Measurements from ENCODE around the gene LRRC4C.

LRRC4C gene

DNA sequence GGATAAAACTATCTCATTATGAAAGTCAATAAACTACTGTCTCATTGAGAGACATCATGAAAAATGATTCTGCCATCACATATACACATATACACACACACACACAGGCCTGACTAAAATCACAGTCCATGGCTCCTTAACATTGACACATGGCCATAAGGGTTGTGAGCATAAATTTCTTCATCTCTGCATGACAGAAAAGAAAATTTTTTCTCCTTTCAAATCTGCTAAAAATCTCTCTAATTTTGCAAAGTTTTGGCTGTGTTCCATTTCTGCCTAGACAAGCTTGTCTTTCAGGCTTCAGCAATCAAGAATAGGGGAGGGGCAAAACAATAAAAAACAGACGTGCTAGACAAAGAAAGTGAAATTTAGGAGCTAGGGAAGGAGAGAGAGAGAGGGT is 324.5 kb downstream of the LRRC4C start:
- no peak overlapping the region for H3K4me3 ChIP-seq (ENCODE audit: low read depth, low read length)
- no peaks in the 10 kb centered on the region for H3K36me3 ChIP-seq (ENCODE audit: control insufficient read depth in 1 of 2, insufficient read depth in 2 of 2, low read length in 2 of 2)
- H3K4me1 ChIP-seq (ENCODE audit: control insufficient read depth in 1 of 2, insufficient read depth in 2 of 2, low read length in 2 of 2) = no peaks in the 10 kb centered on the region
- H2BK12ac ChIP-seq (ENCODE audit: low read length) = no peak overlapping the region
- H3K9me3 ChIP-seq (ENCODE audit: insufficient read depth, low read depth, low read length) = peaks cover 1% of the 10 kb centered on the region
- no peak overlapping the region for H2BK120ac ChIP-seq (ENCODE audit: insufficient read depth, low read length, poor library complexity)
- H4K8ac ChIP-seq (ENCODE audit: low read depth, low read length) = no peak overlapping the region
- H3K27me3 ChIP-seq (ENCODE audit: insufficient read depth, low read length) = no peaks in the 10 kb centered on the region
- no peak overlapping the region for H3K18ac ChIP-seq (ENCODE audit: low read length)
- no peak overlapping the region for H3K9ac ChIP-seq (ENCODE audit: low read length)
- no peak overlapping the region for H4K12ac ChIP-seq (ENCODE audit: low read depth, low read length)
- no peak overlapping the region for H2AK5ac ChIP-seq (ENCODE audit: low read length)
- no peak overlapping the region for H2BK5ac ChIP-seq (ENCODE audit: low read depth, low read length, poor library complexity)
- H3K79me1 ChIP-seq (ENCODE audit: low read length) = no peaks in the 10 kb centered on the region
- H4K91ac ChIP-seq (ENCODE audit: low read depth, low read length) = no peak overlapping the region
- no peak overlapping the region for H3K14ac ChIP-seq (ENCODE audit: low read length)
- H3K79me2 ChIP-seq (ENCODE audit: control insufficient read depth, insufficient read depth, low read length, poor library complexity) = no peaks in the 10 kb centered on the region
- no peak for DNase-seq
- H3K23ac ChIP-seq (ENCODE audit: low read length) = no peak overlapping the region
- no peak overlapping the region for H3K4ac ChIP-seq (ENCODE audit: low read depth, low read length)
- H2AFZ ChIP-seq (ENCODE audit: insufficient read depth, low read length, poor library complexity) = no peak overlapping the region
- WGBS (ENCODE audit: extremely low coverage, insufficient coverage, insufficient read length) = no CpG with 5 or more reads among the region's 1 CpG
- no peak overlapping the region for H3K4me2 ChIP-seq (ENCODE audit: low read length)
- H3K27ac ChIP-seq (ENCODE audit: low read depth, low read length) = no peak overlapping the region

DNA sequence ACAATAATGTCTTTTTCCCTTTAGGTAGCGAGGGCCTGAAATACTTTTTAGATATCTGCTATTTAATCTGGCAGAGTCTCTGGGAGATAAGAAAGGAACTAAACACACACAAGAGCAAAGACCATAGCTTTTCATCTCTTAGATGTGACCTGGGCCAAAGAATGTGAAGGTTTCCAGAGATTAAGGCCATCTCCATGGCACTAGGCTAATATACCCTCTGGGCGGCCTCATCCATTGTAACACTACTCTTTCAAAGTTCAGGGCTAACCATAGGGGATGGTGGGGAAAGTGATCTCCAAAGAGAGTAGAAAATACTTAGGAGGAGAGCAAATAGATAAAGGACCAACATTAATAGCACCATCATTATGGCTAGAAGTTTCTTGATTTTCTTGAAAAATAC is 326.4 kb downstream of the LRRC4C start:
- Histone ChIP-seq H2AFZ (ENCODE audit: insufficient read depth, low read length, poor library complexity) (no peak overlapping the region), H2BK120ac (ENCODE audit: insufficient read depth, low read length, poor library complexity) (no peak overlapping the region)

DNA sequence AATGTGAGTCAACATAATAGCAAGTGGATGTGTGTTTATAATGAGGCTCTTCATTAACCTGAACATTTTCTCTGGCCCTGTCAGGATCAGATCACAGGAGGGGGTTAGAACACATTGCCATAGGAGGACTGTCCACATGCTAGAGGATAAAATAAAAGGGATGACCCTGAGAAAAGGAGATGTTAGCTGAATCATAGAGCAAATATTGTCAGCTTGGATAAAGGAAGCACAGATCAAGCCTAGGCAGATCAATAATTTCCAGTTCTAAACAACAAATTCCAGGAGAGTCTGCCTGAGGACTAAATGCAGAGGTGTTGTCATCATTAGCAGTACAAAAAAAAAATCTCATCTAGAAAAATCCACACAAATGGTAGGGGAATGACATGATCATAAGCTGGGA is 337.9 kb downstream of the LRRC4C start:
- no peak overlapping the region for H2BK5ac ChIP-seq (ENCODE audit: low read depth, low read length, poor library complexity)
- no peak overlapping the region for H2BK12ac ChIP-seq (ENCODE audit: low read length)
- no peak overlapping the region for H4K8ac ChIP-seq (ENCODE audit: low read depth, low read length)

More for the DNA sequence above, 326.4 kb downstream of the LRRC4C start:
- Histone ChIP-seq H3K27ac (ENCODE audit: low read depth, low read length) (no peak overlapping the region), H3K79me2 (ENCODE audit: control insufficient read depth, insufficient read depth, low read length, poor library complexity) (no peaks in the 10 kb centered on the region), H3K14ac (ENCODE audit: low read length) (no peak overlapping the region), H3K4me2 (ENCODE audit: low read length) (no peak overlapping the region), H4K91ac (ENCODE audit: low read depth, low read length) (no peak overlapping the region), H3K27me3 (ENCODE audit: insufficient read depth, low read length) (no peaks in the 10 kb centered on the region), H2BK5ac (ENCODE audit: low read depth, low read length, poor library complexity) (no peak overlapping the region), H3K4ac (ENCODE audit: low read depth, low read length) (no peak overlapping the region), H4K12ac (ENCODE audit: low read depth, low read length) (no peak overlapping the region), H3K4me3 (ENCODE audit: low read depth, low read length) (no peak overlapping the region), H3K9ac (ENCODE audit: low read length) (no peak overlapping the region), H2BK12ac (ENCODE audit: low read length) (no peak overlapping the region), H3K4me1 (ENCODE audit: control insufficient read depth in 1 of 2, insufficient read depth in 2 of 2, low read length in 2 of 2) (no peaks in the 10 kb centered on the region), H3K18ac (ENCODE audit: low read length) (no peak overlapping the region), H3K36me3 (ENCODE audit: control insufficient read depth in 1 of 2, insufficient read depth in 2 of 2, low read length in 2 of 2) (no peaks in the 10 kb centered on the region), H2AK5ac (ENCODE audit: low read length) (no peak overlapping the region), H4K8ac (ENCODE audit: low read depth, low read length) (no peak overlapping the region), H3K79me1 (ENCODE audit: low read length) (no peaks in the 10 kb centered on the region), H3K23ac (ENCODE audit: low read length) (no peak overlapping the region), H3K9me3 (ENCODE audit: insufficient read depth, low read depth, low read length) (peaks cover 1% of the 10 kb centered on the region)
- WGBS (ENCODE audit: extremely low coverage, insufficient coverage, insufficient read length) = no CpG with 5 or more reads among the region's 2 CpGs
- DNase-seq = no peak

DNA sequence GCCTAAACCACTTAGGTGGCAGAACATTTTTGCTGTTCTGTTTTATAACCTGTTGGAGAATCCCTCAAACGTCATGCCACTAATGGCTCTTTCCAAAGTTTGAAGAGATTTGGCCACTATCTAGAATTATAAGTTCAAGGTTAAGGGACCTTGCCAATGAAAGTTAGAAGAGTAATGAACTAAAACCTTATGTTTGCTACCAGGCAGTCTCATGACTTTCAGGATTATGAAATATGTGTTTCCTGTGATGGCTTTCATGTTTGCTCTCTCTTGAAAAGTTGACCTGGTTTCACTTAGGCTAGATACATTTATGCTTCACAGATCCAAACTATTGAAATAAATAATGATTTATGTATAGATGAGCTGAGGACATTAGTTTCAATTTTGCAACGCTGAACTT is 340.0 kb downstream of the LRRC4C start:
- Histone ChIP-seq H2BK5ac (ENCODE audit: low read depth, low read length, poor library complexity) (no peak overlapping the region), H3K4me2 (ENCODE audit: low read length) (no peak overlapping the region), H3K27me3 (ENCODE audit: insufficient read depth, low read length) (no peaks in the 10 kb centered on the region), H3K4ac (ENCODE audit: low read depth, low read length) (no peak overlapping the region), H2AK5ac (ENCODE audit: low read length) (no peak overlapping the region), H4K12ac (ENCODE audit: low read depth, low read length) (no peak overlapping the region), H3K79me2 (ENCODE audit: control insufficient read depth, insufficient read depth, low read length, poor library complexity) (no peaks in the 10 kb centered on the region), H3K79me1 (ENCODE audit: low read length) (no peaks in the 10 kb centered on the region), H3K9me3 (ENCODE audit: insufficient read depth, low read depth, low read length) (no peaks in the 10 kb centered on the region), H3K36me3 (ENCODE audit: control insufficient read depth in 1 of 2, insufficient read depth in 2 of 2, low read length in 2 of 2) (no peaks in the 10 kb centered on the region), H3K18ac (ENCODE audit: low read length) (no peak overlapping the region), H4K8ac (ENCODE audit: low read depth, low read length) (no peak overlapping the region), H3K9ac (ENCODE audit: low read length) (no peak overlapping the region), H2AFZ (ENCODE audit: insufficient read depth, low read length, poor library complexity) (no peak overlapping the region), H3K23ac (ENCODE audit: low read length) (no peak overlapping the region), H2BK12ac (ENCODE audit: low read length) (no peak overlapping the region), H3K27ac (ENCODE audit: low read depth, low read length) (no peak overlapping the region), H3K4me1 (ENCODE audit: control insufficient read depth in 1 of 2, insufficient read depth in 2 of 2, low read length in 2 of 2) (no peaks in the 10 kb centered on the region), H2BK120ac (ENCODE audit: insufficient read depth, low read length, poor library complexity) (no peak overlapping the region), H3K4me3 (ENCODE audit: low read depth, low read length) (no peak overlapping the region), H4K91ac (ENCODE audit: low read depth, low read length) (no peak overlapping the region), H3K14ac (ENCODE audit: low read length) (no peak overlapping the region)
- DNase-seq = no peak
- WGBS (ENCODE audit: extremely low coverage, insufficient coverage, insufficient read length) = no CpG with 5 or more reads among the region's 2 CpGs

More for the DNA sequence above, 337.9 kb downstream of the LRRC4C start:
- Histone ChIP-seq H3K36me3 (ENCODE audit: control insufficient read depth in 1 of 2, insufficient read depth in 2 of 2, low read length in 2 of 2) (no peaks in the 10 kb centered on the region), H2BK120ac (ENCODE audit: insufficient read depth, low read length, poor library complexity) (no peak overlapping the region), H3K23ac (ENCODE audit: low read length) (no peak overlapping the region), H3K4me3 (ENCODE audit: low read depth, low read length) (no peak overlapping the region), H4K12ac (ENCODE audit: low read depth, low read length) (no peak overlapping the region), H2AFZ (ENCODE audit: insufficient read depth, low read length, poor library complexity) (no peak overlapping the region), H3K4ac (ENCODE audit: low read depth, low read length) (no peak overlapping the region), H3K27me3 (ENCODE audit: insufficient read depth, low read length) (no peaks in the 10 kb centered on the region), H3K9me3 (ENCODE audit: insufficient read depth, low read depth, low read length) (no peaks in the 10 kb centered on the region), H3K9ac (ENCODE audit: low read length) (no peak overlapping the region), H3K18ac (ENCODE audit: low read length) (no peak overlapping the region), H4K91ac (ENCODE audit: low read depth, low read length) (no peak overlapping the region), H3K4me2 (ENCODE audit: low read length) (no peak overlapping the region), H2AK5ac (ENCODE audit: low read length) (no peak overlapping the region), H3K79me2 (ENCODE audit: control insufficient read depth, insufficient read depth, low read length, poor library complexity) (no peaks in the 10 kb centered on the region), H3K79me1 (ENCODE audit: low read length) (no peaks in the 10 kb centered on the region), H3K4me1 (ENCODE audit: control insufficient read depth in 1 of 2, insufficient read depth in 2 of 2, low read length in 2 of 2) (no peaks in the 10 kb centered on the region), H3K14ac (ENCODE audit: low read length) (no peak overlapping the region), H3K27ac (ENCODE audit: low read depth, low read length) (no peak overlapping the region)
- no peak for DNase-seq
